ENCODE data around the gene ITPRIP. TPM values are rescaled to one million over a fixed set of nuclear protein-coding genes. Genes with fewer than 3 reads are reported as not detected.
A peak's percentile ranks its signal among the peaks of the same experiment; 100 is the strongest.

ITPRIP gene
- total and polyA plus RNA-seq, 4 donors: 4.3 to 51.4 (median 18.9) TPM

DNA sequence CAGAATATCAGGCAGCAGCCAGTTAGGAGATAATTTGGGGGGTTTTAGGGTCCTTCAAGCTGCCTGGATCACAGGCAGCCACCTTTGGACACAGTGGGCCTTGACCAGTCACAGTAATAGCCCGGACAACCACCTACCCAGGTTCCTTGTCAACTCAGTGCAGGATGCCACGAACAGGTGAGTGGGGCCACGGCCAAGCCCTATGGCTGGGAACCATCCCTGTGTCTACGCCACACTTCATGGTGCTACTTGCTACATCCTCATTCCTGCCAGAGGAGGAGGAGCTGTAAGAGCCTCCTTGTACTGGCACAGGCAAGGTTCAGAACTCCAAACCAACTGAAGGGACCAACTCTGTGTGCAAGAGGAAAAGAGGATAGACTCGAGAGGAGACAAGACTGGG is 19.9 kb downstream of the ITPRIP start:
- H3K27ac ChIP-seq (ENCODE audit: low read depth in 1 of 2, low read length in 2 of 2): no peak overlapping the region
- no peaks in the 10 kb centered on the region for H3K4me1 ChIP-seq (ENCODE audit: control insufficient read depth in 1 of 2, insufficient read depth in 2 of 2, low read length in 2 of 2)
- H3K36me3 ChIP-seq (ENCODE audit: control insufficient read depth in 1 of 2, insufficient read depth in 2 of 2, low read length in 1 of 2): peaks cover 0 to 10% of the 10 kb centered on the region in 2 donors
- ATAC-seq (ENCODE audit: low FRiP score): no peak
- no peaks in the 10 kb centered on the region for H3K27me3 ChIP-seq (ENCODE audit: control insufficient read depth in 1 of 2, insufficient read depth in 2 of 2, low read length in 1 of 2)
- no peak overlapping the region for H3K4me3 ChIP-seq (ENCODE audit: low read length in 2 of 2)
- peak in 1 of 2 donors; percentile 41 for DNase-seq
- intact Hi-C loops (cut with DNase I): no loop called here
- 92 to 93% methylated on average over 5 of the region's 5 CpGs for WGBS, 2 donors
- no peaks in the 10 kb centered on the region for H3K9me3 ChIP-seq (ENCODE audit: control insufficient read depth, low read length)

DNA sequence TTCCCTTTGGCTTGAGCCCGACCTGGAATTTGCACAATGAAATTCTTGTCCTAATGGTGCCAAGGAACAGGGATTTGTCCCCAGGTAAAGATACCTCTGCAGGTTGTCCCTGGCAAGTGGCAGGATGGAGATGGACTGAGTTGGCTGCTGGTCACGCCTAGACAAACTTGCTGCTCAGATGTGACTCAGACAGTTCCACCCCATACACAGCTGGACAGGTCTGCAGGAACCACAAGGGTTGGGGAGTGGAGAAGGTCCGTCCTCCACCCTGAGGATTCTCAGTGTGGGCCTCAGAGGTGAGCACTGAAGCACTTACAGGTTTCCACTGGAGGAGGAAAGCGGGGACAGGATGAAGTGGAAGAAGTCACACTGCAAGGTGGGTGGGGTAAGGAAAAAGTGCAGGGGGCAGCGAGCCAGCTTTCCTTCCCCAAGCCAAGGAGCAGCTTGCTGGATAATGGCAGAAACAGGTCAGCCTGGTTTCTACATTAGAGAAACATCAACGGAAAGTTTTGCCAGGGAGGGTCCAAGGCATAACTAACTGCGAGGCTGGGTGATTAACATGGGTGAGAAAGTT is 20.5 kb downstream of the ITPRIP start:
- H3K4me1 ChIP-seq (ENCODE audit: control insufficient read depth in 1 of 2, insufficient read depth in 2 of 2, low read length in 2 of 2): no peaks in the 10 kb centered on the region
- H3K4me3 ChIP-seq (ENCODE audit: low read length in 2 of 2): no peak overlapping the region
- H3K27ac ChIP-seq (ENCODE audit: low read depth in 1 of 2, low read length in 2 of 2): no peak overlapping the region
- ATAC-seq (ENCODE audit: low FRiP score): no peak
- no peak for DNase-seq
- H3K27me3 ChIP-seq (ENCODE audit: control insufficient read depth in 1 of 2, insufficient read depth in 2 of 2, low read length in 1 of 2): no peaks in the 10 kb centered on the region
- 86 to 88% methylated on average over 7 of the region's 7 CpGs for WGBS, 2 donors
- H3K36me3 ChIP-seq (ENCODE audit: control insufficient read depth in 1 of 2, insufficient read depth in 2 of 2, low read length in 1 of 2): peaks cover 0 to 10% of the 10 kb centered on the region in 2 donors
- no peaks in the 10 kb centered on the region for H3K9me3 ChIP-seq (ENCODE audit: control insufficient read depth, low read length)
- intact Hi-C loops (cut with DNase I): no loop called here

DNA sequence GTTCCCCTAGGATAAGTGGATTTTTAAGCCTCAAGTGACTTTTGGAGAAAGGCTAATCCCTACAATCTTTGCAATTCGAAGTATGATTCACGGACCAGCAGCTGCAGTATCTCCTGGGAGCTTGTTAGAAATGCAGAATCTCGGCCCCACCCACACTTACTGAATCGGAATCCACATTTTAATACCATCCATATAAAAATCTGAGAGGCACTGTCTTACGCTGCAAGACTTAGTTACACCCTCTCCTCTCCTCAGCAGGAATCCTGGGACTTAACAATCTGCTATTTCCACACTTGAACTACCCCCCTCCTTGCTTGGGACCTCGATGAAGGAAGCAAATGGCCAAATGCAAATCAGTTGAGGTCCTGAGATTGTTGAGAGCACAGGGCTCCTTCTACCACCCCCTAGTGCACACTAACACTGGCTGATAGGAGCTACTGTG is 21.0 kb downstream of the ITPRIP start:
- no peak overlapping the region for H3K4me3 ChIP-seq (ENCODE audit: low read length in 2 of 2)
- H3K4me1 ChIP-seq (ENCODE audit: control insufficient read depth in 1 of 2, insufficient read depth in 2 of 2, low read length in 2 of 2): no peaks in the 10 kb centered on the region
- no peaks in the 10 kb centered on the region for H3K9me3 ChIP-seq (ENCODE audit: control insufficient read depth, low read length)
- intact Hi-C loops (cut with DNase I): no loop called here
- DNase-seq (no peak), ATAC-seq (ENCODE audit: low FRiP score) (no peak)
- no peaks in the 10 kb centered on the region for H3K27me3 ChIP-seq (ENCODE audit: control insufficient read depth in 1 of 2, insufficient read depth in 2 of 2, low read length in 1 of 2)
- peaks cover 0 to 10% of the 10 kb centered on the region in 2 donors for H3K36me3 ChIP-seq (ENCODE audit: control insufficient read depth in 1 of 2, insufficient read depth in 2 of 2, low read length in 1 of 2)
- no peak overlapping the region for H3K27ac ChIP-seq (ENCODE audit: low read depth in 1 of 2, low read length in 2 of 2)
- 25 to 34% methylated on average over 6 of the region's 6 CpGs for WGBS, 2 donors

DNA sequence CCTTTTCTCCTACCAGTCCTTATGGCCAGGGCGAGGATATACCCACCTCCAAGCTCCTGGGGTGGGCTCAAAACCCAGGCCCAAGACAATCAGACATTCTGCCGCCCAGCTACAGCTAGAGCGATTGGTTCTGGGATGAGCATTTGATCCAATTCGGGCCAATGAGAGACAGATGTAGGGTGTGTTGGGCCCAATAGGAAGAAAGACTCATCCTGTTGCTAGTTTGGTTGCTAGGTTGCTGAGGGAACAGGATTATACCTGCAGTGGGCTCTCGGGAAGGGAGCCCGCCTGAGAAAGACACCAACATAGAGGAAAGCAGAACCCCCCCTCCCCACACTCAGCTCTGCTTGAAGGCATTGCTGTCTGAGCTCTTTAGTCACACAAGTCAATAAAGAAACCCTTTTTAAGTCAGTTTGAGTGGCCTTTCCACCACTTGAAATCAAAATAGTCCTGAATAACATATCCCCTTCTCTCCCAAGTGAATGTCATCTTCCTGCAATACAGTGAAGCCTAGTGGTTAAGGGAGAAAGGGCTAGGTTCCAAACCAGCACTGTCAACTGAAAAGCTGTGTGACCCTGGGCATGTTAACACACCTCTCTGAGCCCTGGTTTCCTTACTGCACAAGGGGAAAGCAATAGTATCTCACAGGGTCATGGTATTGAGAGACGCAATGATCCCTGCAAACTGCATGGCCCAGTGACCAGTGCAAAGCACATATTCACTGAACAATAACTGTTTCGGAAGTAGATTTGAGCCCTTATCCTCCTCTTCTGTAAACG is 21.8 kb downstream of the ITPRIP start:
- no peak for ATAC-seq (ENCODE audit: low FRiP score)
- Histone ChIP-seq H3K9me3 (ENCODE audit: control insufficient read depth, low read length) (no peaks in the 10 kb centered on the region), H3K27me3 (ENCODE audit: control insufficient read depth in 1 of 2, insufficient read depth in 2 of 2, low read length in 1 of 2) (no peaks in the 10 kb centered on the region), H3K36me3 (ENCODE audit: control insufficient read depth in 1 of 2, insufficient read depth in 2 of 2, low read length in 1 of 2) (peaks cover 0 to 10% of the 10 kb centered on the region in 2 donors), H3K27ac (ENCODE audit: low read depth in 1 of 2, low read length in 2 of 2) (no peak overlapping the region), H3K4me3 (ENCODE audit: low read length in 2 of 2) (no peak overlapping the region), H3K4me1 (ENCODE audit: control insufficient read depth in 1 of 2, insufficient read depth in 2 of 2, low read length in 2 of 2) (no peaks in the 10 kb centered on the region)
- DNase-seq: no peak
- 90 to 94% methylated on average over 9 of the region's 9 CpGs for WGBS, 2 donors
- intact Hi-C loops (cut with DNase I): no loop called here

DNA sequence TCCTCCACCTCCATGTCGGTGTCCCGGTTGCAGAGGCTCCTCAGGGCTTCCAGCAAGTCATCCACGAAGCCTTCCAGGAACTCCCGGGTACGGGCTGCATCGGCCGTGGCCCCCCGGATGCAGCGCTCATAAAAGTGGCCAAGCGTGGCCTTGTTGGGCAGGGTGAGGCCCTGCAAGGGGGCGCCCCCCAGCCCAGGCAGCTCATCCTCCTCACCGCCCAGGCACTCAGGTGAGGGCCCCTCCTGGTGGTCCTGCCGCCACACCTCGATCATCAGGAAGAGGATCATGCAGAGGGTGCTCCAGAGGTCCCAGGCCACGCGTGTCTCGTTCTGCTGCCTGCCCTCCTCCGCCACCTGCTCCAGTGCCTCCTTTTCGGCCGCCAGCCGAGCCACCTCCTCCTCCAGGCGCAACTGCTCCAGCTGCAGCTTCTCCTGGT is 22.8 kb downstream of the ITPRIP start:
- Histone ChIP-seq H3K9me3 (ENCODE audit: control insufficient read depth, low read length) (no peaks in the 10 kb centered on the region), H3K4me3 (ENCODE audit: low read length in 2 of 2) (no peak overlapping the region), H3K36me3 (ENCODE audit: control insufficient read depth in 1 of 2, insufficient read depth in 2 of 2, low read length in 1 of 2) (peaks cover 0 to 10% of the 10 kb centered on the region in 2 donors), H3K27ac (ENCODE audit: low read depth in 1 of 2, low read length in 2 of 2) (no peak overlapping the region), H3K4me1 (ENCODE audit: control insufficient read depth in 1 of 2, insufficient read depth in 2 of 2, low read length in 2 of 2) (no peaks in the 10 kb centered on the region), H3K27me3 (ENCODE audit: control insufficient read depth in 1 of 2, insufficient read depth in 2 of 2, low read length in 1 of 2) (no peaks in the 10 kb centered on the region)
- DNase-seq (no peak), ATAC-seq (ENCODE audit: low FRiP score) (no peak)
- intact Hi-C loops (cut with DNase I): no loop called here
- WGBS, 2 donors: 95 to 96% methylated on average over 19 to 22 of the region's 22 CpGs

DNA sequence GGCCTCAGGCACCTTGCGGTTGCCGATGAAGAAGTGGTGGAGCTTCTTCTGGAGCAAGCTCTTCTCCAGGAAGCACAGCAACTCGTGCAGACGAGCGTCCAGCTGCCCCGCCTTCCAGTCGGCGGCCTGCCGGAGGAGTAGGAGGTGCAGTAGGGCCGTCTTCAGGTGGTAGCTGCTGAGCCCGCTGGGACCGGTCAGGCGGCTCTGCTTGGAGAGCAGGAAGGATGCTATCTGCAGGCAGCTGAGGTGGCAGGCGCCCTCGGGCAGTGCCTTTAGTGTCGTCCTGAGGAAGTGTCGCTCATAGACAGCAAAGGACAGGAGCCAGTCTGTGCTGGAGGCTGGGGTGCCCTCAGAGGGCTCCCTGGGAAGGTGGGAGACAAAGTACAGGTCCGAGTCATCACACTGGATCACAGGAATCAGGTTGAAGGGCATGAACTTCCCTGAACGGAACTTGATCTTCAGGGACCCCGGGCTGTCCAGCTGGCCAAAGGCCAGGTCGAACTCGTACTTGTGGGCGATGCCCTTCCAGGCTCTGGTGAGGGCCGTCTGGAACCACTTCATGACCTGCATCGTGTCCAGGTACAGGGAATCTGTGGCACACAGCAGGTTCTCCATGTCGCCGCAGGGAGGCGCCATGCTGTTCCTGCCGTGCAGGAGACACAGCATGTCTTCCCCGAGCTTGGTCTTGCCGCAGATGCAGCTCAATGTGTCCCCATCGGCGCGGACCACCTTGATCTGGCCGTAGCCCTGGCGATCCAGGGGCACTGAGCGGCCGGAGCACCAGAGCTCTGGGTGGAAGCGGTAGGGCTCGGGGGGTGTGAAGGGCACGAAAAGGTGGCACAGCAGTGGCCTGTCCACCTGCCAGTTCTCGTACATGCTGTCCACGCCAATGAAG is 23.4 kb downstream of the ITPRIP start:
- Histone ChIP-seq H3K36me3 (ENCODE audit: control insufficient read depth in 1 of 2, insufficient read depth in 2 of 2, low read length in 1 of 2) (peaks cover 0 to 10% of the 10 kb centered on the region in 2 donors), H3K9me3 (ENCODE audit: control insufficient read depth, low read length) (no peaks in the 10 kb centered on the region), H3K27me3 (ENCODE audit: control insufficient read depth in 1 of 2, insufficient read depth in 2 of 2, low read length in 1 of 2) (no peaks in the 10 kb centered on the region), H3K4me3 (ENCODE audit: low read length in 2 of 2) (no peak overlapping the region), H3K4me1 (ENCODE audit: control insufficient read depth in 1 of 2, insufficient read depth in 2 of 2, low read length in 2 of 2) (peaks cover 0 to 2% of the 10 kb centered on the region in 2 donors), H3K27ac (ENCODE audit: low read depth in 1 of 2, low read length in 2 of 2) (no peak overlapping the region)
- WGBS, 2 donors: 91 to 93% methylated on average over 43 of the region's 43 CpGs
- DNase-seq: no peak
- intact Hi-C loops (cut with DNase I): no loop called here
- ATAC-seq (ENCODE audit: low FRiP score): no peak

DNA sequence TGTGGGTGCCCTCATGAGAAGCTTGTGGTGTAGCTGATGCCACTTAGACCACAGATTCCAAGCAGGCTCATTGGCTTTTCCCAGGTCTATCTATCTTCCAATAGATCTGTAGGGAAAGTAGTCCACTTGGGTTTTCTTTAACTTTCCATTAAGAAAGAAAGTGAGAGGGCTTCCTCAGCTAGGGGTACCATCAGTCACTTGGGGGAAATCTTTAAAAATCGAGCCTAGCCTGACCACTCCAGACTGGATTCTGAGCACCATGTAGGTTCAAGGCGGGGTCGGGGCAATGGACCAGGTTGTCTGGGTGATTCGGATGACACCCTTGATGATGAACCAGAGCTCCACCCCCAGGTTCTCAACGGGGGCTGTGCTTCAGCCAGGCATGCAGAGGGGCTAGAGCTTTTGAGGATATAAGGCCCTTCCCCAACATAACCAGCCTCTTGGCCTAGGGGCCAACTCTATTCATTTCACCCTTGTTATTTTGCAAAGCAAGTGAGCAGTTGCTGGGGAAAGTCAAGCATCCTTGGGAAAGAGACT is 27.0 kb downstream of the ITPRIP start:
- Histone ChIP-seq H3K9me3 (ENCODE audit: control insufficient read depth, low read length) (no peaks in the 10 kb centered on the region), H3K4me3 (ENCODE audit: low read length in 2 of 2) (no peak overlapping the region), H3K4me1 (ENCODE audit: control insufficient read depth in 1 of 2, insufficient read depth in 2 of 2, low read length in 2 of 2) (peaks cover 0 to 2% of the 10 kb centered on the region in 2 donors), H3K27me3 (ENCODE audit: control insufficient read depth in 1 of 2, insufficient read depth in 2 of 2, low read length in 1 of 2) (no peaks in the 10 kb centered on the region), H3K27ac (ENCODE audit: low read depth in 1 of 2, low read length in 2 of 2) (peak overlapping the region in 1 of 2 donors; percentile 78), H3K36me3 (ENCODE audit: control insufficient read depth in 1 of 2, insufficient read depth in 2 of 2, low read length in 1 of 2) (peaks cover 0 to 10% of the 10 kb centered on the region in 2 donors)
- 88 to 92% methylated on average over 5 of the region's 5 CpGs for WGBS, 2 donors
- ATAC-seq (ENCODE audit: low FRiP score) (no peak), DNase-seq (no peak)
- intact Hi-C loops (cut with DNase I): no loop called here
